Ureter (tissue), 1 donor: Measurements from ENCODE around the gene MYO1E. TPM values are rescaled to one million over a fixed set of nuclear protein-coding genes. Genes with fewer than 3 reads are reported as not detected.

Experiments used
- total RNA-seq: library from RNA; stranded (reverse); gene quantifications from one replicate; pipeline ENCODE4 v1.2.4, GENCODE V29; 2023
- donor health status: DM: yes; HTN: yes; CAD: no.

MYO1E gene
- total RNA-seq, 1 donor from 2014 or later = 121 TPM

Other genes with a start within 250 kb of the MYO1E start
- gene LDHAL6B, start 166.0 kb downstream of the MYO1E start, total RNA-seq = not detected
- 7.3 TPM for gene FAM81A, start 65.3 kb upstream of the MYO1E start, total RNA-seq
- 1.8 TPM for gene GCNT3, start 238.9 kb upstream of the MYO1E start, total RNA-seq